Mesenchymal stem cell (in vitro differentiated cells and primary cell): ENCODE results near the gene BICDL1. TPM values are rescaled to one million over a fixed set of nuclear protein-coding genes. Genes with fewer than 3 reads are reported as not detected.

Experiments
- DNase-seq: peaks from one replicate; pipeline ENCODE4 v3.0.0-alpha.2; 2013
- H2AFZ ChIP-seq: one replicate; pipeline ENCODE4 v1.6.1; 2013; ENCODE audit warnings: low read depth, mild to moderate bottlenecking, control low read depth, inconsistent platforms, low read length, moderate library complexity
- H2AK5ac ChIP-seq: 2 replicates; pipeline ENCODE4 v1.6.1; 2013; ENCODE audit warnings: low read length, moderate library complexity, mild to moderate bottlenecking, inconsistent platforms; ENCODE audit not compliant: severe bottlenecking
- H2BK120ac ChIP-seq: one replicate; pipeline ENCODE4 v1.6.1; 2013; ENCODE audit warnings: low read depth, mild to moderate bottlenecking, inconsistent platforms, low read length, moderate library complexity
- H2BK12ac ChIP-seq, 2 experiments: one replicate each; pipeline ENCODE4 v1.6.1; 2013; ENCODE audit warnings: inconsistent platforms in 2 of 2, low read length in 2 of 2, mild to moderate bottlenecking in 2 of 2, moderate library complexity in 2 of 2, control low read depth in 1 of 2
- H2BK15ac ChIP-seq: one replicate; pipeline ENCODE4 v1.6.1; 2013; ENCODE audit warnings: mild to moderate bottlenecking, low read depth, inconsistent platforms; ENCODE audit not compliant: poor library complexity, severe bottlenecking
- H2BK5ac ChIP-seq: 2 replicates; pipeline ENCODE4 v1.6.1; 2013; ENCODE audit warnings: low read depth, mild to moderate bottlenecking, low read length, control low read depth, inconsistent platforms; ENCODE audit not compliant: poor library complexity, severe bottlenecking
- H3K14ac ChIP-seq, 2 experiments: one replicate each; pipeline ENCODE4 v1.6.1; 2013; ENCODE audit warnings: inconsistent platforms in 2 of 2, low read length in 2 of 2, control low read depth in 1 of 2, mild to moderate bottlenecking in 1 of 2, moderate library complexity in 1 of 2
- H3K18ac ChIP-seq, 2 experiments: one replicate each; pipeline ENCODE4 v1.6.1; 2013; ENCODE audit warnings: inconsistent platforms in 2 of 2, low read length in 2 of 2, control low read depth in 1 of 2, low read depth in 1 of 2, mild to moderate bottlenecking in 1 of 2
- H3K23ac ChIP-seq, 2 experiments: one replicate each; pipeline ENCODE4 v1.6.1; 2013; ENCODE audit warnings: inconsistent platforms in 2 of 2, low read length in 2 of 2, mild to moderate bottlenecking in 2 of 2, moderate library complexity in 2 of 2, control low read depth in 1 of 2
- H3K27ac ChIP-seq: 2 replicates; pipeline ENCODE4 v1.5.1; 2013; ENCODE audit warnings: mild to moderate bottlenecking, moderate library complexity, low read length, control low read depth, inconsistent platforms; ENCODE audit not compliant: poor library complexity, severe bottlenecking
- H3K27me3 ChIP-seq, 2 experiments: 2 replicates each; pipeline versions ENCODE4 v1.6.1 to v1.7.0; 2013; ENCODE audit warnings: low read length in 2 of 2, mild to moderate bottlenecking in 2 of 2, moderate library complexity in 2 of 2, control low read depth in 1 of 2, inconsistent platforms in 1 of 2; ENCODE audit not compliant: control insufficient read depth in 1 of 2, insufficient read depth in 1 of 2
- H3K36me3 ChIP-seq, 2 experiments: 2 replicates each; pipeline versions ENCODE4 v1.6.1 to v1.7.0; 2013; ENCODE audit warnings: low read length in 2 of 2, control low read depth in 1 of 2, inconsistent platforms in 1 of 2, low read depth in 1 of 2, mild to moderate bottlenecking in 1 of 2; ENCODE audit not compliant: insufficient read depth in 2 of 2, control insufficient read depth in 1 of 2
- H3K4ac ChIP-seq, 2 experiments: one replicate each; pipeline ENCODE4 v1.6.1; 2013; ENCODE audit warnings: inconsistent platforms in 2 of 2, low read length in 2 of 2, mild to moderate bottlenecking in 2 of 2, moderate library complexity in 2 of 2, control low read depth in 1 of 2, low read depth in 1 of 2
- H3K4me1 ChIP-seq: 2 replicates; pipeline ENCODE4 v1.6.1; 2013; ENCODE audit warnings: low read depth, low read length, control low read depth; ENCODE audit not compliant: control insufficient read depth, insufficient read depth
- H3K4me2 ChIP-seq: 2 replicates; pipeline ENCODE4 v1.6.1; 2013; ENCODE audit warnings: low read length, mild to moderate bottlenecking, inconsistent platforms; ENCODE audit not compliant: poor library complexity, severe bottlenecking
- H3K4me3 ChIP-seq, 2 experiments: 2 replicates each; pipeline versions ENCODE4 v1.5.1 to v1.7.0; 2013; ENCODE audit warnings: low read length in 2 of 2, mild to moderate bottlenecking in 2 of 2, control low read depth in 1 of 2, low read depth in 1 of 2; ENCODE audit not compliant: insufficient read depth in 1 of 2
- H3K79me1 ChIP-seq: replicated peaks from 2 replicates; pipeline ENCODE4 v1.6.1; 2013; ENCODE audit warnings: mild to moderate bottlenecking, control low read depth, low read length, inconsistent platforms; ENCODE audit not compliant: poor library complexity, severe bottlenecking
- H3K9ac ChIP-seq: 2 replicates; pipeline ENCODE4 v1.7.0; 2013; ENCODE audit warnings: mild to moderate bottlenecking, low read length, moderate library complexity
- H3K9me3 ChIP-seq: 2 replicates; pipeline ENCODE4 v1.7.0; 2013; ENCODE audit warnings: mild to moderate bottlenecking, low read length; ENCODE audit not compliant: control insufficient read depth
- H4K8ac ChIP-seq: one replicate; pipeline ENCODE4 v1.6.1; 2013; ENCODE audit warnings: inconsistent platforms, mild to moderate bottlenecking, low read length, moderate library complexity
- H4K91ac ChIP-seq: one replicate; pipeline ENCODE4 v1.6.1; 2013; ENCODE audit warnings: mild to moderate bottlenecking, low read length, inconsistent platforms
- WGBS: methylation state at CpG from one replicate; pipeline ENCODE4 v1.1.7; 2013; ENCODE audit warnings: mixed read lengths; 5-methylcytosine and 5-hydroxymethylcytosine counted together
- small RNA-seq: library from polyadenylated mRNA; stranded (forward); fragments of <200 nt; extraction: miRNeasy Mini kit (QIAGEN cat#:217004); gene quantifications from one replicate; pipeline ENCODE3, GENCODE V24; 2013; ENCODE audit warnings: low read depth

Gene BICDL1

GRCh38 chr12:120141336-120141735, 152.3 kb downstream of the BICDL1 start:
- H3K4me3 ChIP-seq, result no peak overlapping the region

GRCh38 chr12:120142231-120142877, 153.3 kb downstream of the BICDL1 start:
- peaks cover 8% of the 10 kb centered on the region for H3K4me1 ChIP-seq
- no peak for DNase-seq
- H2AK5ac ChIP-seq, result no peak overlapping the region

More at GRCh38 chr12:120141336-120141735, 152.3 kb downstream of the BICDL1 start:
- Histone ChIP-seq H3K4ac (no peak overlapping the region), H2AK5ac (no peak overlapping the region), H3K79me1 (peaks cover 47% of the 10 kb centered on the region), H3K14ac (no peak overlapping the region), H3K9ac (no peak overlapping the region), H4K91ac (no peak overlapping the region), H3K36me3 (peaks cover 87 to 95% of the 10 kb centered on the region in 2 experiments), H2BK120ac (no peak overlapping the region), H2AFZ (no peak overlapping the region), H3K27me3 (no peaks in the 10 kb centered on the region), H2BK5ac (no peak overlapping the region), H2BK12ac (no peak overlapping the region), H3K4me1 (peaks cover 8% of the 10 kb centered on the region), H4K8ac (no peak overlapping the region), H3K9me3 (no peaks in the 10 kb centered on the region), H2BK15ac (no peak overlapping the region), H3K18ac (no peak overlapping the region), H3K4me2 (no peak overlapping the region), H3K23ac (no peak overlapping the region), H3K27ac (no peak overlapping the region)
- DNase-seq, result no peak
- 98% methylated on average over 6 of the region's 6 CpGs for WGBS

More at GRCh38 chr12:120142231-120142877, 153.3 kb downstream of the BICDL1 start:
- Histone ChIP-seq H3K79me1 (peaks cover 45% of the 10 kb centered on the region), H3K14ac (no peak overlapping the region), H2BK15ac (no peak overlapping the region), H3K4me2 (no peak overlapping the region), H3K9ac (no peak overlapping the region), H3K27ac (peak overlapping the region; percentile 36), H4K8ac (no peak overlapping the region), H2AFZ (no peak overlapping the region), H3K4me3 (no peak overlapping the region), H4K91ac (peak overlapping the region; percentile 5), H3K36me3 (peaks cover 86 to 95% of the 10 kb centered on the region in 2 experiments), H3K18ac (no peak overlapping the region), H2BK12ac (no peak overlapping the region), H2BK120ac (no peak overlapping the region), H3K23ac (no peak overlapping the region), H3K27me3 (no peaks in the 10 kb centered on the region), H2BK5ac (no peak overlapping the region), H3K9me3 (no peaks in the 10 kb centered on the region), H3K4ac (no peak overlapping the region)
- WGBS, result 97% methylated on average over 11 of the region's 14 CpGs

Small RNAs within 50 kb of the gene (small RNA-seq; reads per million reads assigned to genes)
- gene AC004812.1, result not detected
